HL-60 (cell line): Measurements from ENCODE around the gene ST7.

Experiments used
- GABPA ChIP-seq: IDR thresholded peaks from 2 replicates; pipeline ENCODE4 v1.6.1; 2012; ENCODE audit warnings: low read depth
- POLR2AphosphoS5 ChIP-seq: IDR thresholded peaks from 2 replicates; pipeline ENCODE4 v1.6.1; 2012; ENCODE audit warnings: low read depth
- TF ChIP-seq, protein P1 (sequence below): IDR thresholded peaks from 2 replicates; pipeline ENCODE4 v1.6.1; 2012; ENCODE audit warnings: low read depth; ENCODE audit not compliant: insufficient replicate concordance
- TF ChIP-seq, protein P2 (sequence below): IDR thresholded peaks from one replicate; pipeline ENCODE4 v1.5.1; 2011; ENCODE audit warnings: low read length, control low read depth, inconsistent platforms; ENCODE audit not compliant: insufficient read depth

DNA sequence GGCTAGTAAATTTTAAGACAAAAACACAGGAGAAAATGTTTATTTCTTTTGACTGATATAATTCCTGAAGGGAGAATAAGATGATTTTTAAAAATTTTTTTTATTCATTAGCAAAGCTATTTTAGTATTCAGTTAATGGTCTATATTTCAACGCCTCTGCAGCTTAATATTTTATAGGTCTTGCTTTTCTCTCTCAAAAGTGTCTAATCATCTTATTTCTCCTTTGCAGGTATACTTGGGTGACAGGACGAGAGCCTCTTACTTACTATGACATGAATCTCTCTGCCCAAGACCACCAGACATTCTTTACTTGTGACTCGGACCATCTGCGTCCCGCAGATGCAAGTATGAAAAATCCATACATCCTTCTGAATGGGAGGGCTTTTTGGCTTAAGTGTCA is 177.0 kb downstream of the ST7 start:
- TF ChIP-seq, protein P1, sequence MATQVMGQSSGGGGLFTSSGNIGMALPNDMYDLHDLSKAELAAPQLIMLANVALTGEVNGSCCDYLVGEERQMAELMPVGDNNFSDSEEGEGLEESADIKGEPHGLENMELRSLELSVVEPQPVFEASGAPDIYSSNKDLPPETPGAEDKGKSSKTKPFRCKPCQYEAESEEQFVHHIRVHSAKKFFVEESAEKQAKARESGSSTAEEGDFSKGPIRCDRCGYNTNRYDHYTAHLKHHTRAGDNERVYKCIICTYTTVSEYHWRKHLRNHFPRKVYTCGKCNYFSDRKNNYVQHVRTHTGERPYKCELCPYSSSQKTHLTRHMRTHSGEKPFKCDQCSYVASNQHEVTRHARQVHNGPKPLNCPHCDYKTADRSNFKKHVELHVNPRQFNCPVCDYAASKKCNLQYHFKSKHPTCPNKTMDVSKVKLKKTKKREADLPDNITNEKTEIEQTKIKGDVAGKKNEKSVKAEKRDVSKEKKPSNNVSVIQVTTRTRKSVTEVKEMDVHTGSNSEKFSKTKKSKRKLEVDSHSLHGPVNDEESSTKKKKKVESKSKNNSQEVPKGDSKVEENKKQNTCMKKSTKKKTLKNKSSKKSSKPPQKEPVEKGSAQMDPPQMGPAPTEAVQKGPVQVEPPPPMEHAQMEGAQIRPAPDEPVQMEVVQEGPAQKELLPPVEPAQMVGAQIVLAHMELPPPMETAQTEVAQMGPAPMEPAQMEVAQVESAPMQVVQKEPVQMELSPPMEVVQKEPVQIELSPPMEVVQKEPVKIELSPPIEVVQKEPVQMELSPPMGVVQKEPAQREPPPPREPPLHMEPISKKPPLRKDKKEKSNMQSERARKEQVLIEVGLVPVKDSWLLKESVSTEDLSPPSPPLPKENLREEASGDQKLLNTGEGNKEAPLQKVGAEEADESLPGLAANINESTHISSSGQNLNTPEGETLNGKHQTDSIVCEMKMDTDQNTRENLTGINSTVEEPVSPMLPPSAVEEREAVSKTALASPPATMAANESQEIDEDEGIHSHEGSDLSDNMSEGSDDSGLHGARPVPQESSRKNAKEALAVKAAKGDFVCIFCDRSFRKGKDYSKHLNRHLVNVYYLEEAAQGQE, result no peak
- TF ChIP-seq, protein P2, sequence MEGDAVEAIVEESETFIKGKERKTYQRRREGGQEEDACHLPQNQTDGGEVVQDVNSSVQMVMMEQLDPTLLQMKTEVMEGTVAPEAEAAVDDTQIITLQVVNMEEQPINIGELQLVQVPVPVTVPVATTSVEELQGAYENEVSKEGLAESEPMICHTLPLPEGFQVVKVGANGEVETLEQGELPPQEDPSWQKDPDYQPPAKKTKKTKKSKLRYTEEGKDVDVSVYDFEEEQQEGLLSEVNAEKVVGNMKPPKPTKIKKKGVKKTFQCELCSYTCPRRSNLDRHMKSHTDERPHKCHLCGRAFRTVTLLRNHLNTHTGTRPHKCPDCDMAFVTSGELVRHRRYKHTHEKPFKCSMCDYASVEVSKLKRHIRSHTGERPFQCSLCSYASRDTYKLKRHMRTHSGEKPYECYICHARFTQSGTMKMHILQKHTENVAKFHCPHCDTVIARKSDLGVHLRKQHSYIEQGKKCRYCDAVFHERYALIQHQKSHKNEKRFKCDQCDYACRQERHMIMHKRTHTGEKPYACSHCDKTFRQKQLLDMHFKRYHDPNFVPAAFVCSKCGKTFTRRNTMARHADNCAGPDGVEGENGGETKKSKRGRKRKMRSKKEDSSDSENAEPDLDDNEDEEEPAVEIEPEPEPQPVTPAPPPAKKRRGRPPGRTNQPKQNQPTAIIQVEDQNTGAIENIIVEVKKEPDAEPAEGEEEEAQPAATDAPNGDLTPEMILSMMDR, result no peak
- TF ChIP-seq POLR2AphosphoS5, result no peak
- TF ChIP-seq GABPA, result no peak
